ENCODE data around the gene SLC2A11.

DNA sequence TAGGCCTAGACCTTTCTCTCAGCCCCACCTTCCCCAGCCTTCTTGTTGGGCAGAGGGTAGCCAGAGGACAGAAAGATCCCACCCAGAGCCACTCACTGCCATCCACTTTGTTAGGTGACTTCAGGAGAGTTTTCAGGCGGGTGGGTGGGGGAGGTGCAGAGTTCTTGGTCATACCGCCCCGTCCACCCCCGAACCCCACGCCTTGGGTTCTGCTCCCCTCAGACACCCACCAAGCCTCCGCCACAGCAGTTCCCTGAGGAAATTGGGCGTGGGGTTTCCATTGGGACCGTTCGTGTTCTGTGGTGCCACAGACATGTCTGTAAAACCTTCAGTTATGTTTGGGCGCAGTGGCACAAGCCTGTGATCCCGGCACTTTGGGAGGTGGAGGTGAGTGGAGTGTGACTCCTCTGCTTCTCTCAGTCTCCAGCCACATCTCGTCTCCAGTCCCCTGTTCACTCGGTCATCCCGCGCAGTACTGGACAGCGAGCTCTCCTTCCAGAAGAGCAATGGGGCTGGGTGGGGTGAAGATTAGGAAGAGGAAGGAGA is 38.0 kb downstream of the SLC2A11 start:
- TF ChIP-seq, protein P1, sequence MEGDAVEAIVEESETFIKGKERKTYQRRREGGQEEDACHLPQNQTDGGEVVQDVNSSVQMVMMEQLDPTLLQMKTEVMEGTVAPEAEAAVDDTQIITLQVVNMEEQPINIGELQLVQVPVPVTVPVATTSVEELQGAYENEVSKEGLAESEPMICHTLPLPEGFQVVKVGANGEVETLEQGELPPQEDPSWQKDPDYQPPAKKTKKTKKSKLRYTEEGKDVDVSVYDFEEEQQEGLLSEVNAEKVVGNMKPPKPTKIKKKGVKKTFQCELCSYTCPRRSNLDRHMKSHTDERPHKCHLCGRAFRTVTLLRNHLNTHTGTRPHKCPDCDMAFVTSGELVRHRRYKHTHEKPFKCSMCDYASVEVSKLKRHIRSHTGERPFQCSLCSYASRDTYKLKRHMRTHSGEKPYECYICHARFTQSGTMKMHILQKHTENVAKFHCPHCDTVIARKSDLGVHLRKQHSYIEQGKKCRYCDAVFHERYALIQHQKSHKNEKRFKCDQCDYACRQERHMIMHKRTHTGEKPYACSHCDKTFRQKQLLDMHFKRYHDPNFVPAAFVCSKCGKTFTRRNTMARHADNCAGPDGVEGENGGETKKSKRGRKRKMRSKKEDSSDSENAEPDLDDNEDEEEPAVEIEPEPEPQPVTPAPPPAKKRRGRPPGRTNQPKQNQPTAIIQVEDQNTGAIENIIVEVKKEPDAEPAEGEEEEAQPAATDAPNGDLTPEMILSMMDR (IDR thresholded peaks at IDR 0.05), result no peak
- no peak for TF ChIP-seq POLR2A (IDR thresholded peaks at IDR 0.05)

All from body of pancreas (tissue), 4 donors.